IMR-90 (cell line): ENCODE results near the gene FNDC3B. TPM values are rescaled to one million over a fixed set of nuclear protein-coding genes. Genes with fewer than 3 reads are reported as not detected.

Experiments
- ATAC-seq: fragments of 200-7000 bp; cut with Tn5 transposase; 2 replicates; pipeline ENCODE4 v1.9.1; 2020; ENCODE audit warnings: low read depth, mild to moderate bottlenecking, moderate library complexity
- BruUV-seq: library from RNA; stranded (reverse); fragments of 400-500 nt; replicated peaks from 2 replicates; lab custom pipeline; 2021; lab: Mats Ljungman, UMichigan
- CTCF ChIA-PET: fragments of 300-600 bp; formaldehyde crosslinking; extraction: SDS; loops from one replicate; lab custom pipeline; 2021; ENCODE audit warnings: antibody characterized with exemption; lab: Yijun Ruan, JAX
- POLR2A ChIA-PET: fragments of 300-600 bp; sonication (Branson Sonifier 250); formaldehyde crosslinking; loops from one replicate; lab custom pipeline; 2022; ENCODE audit warnings: antibody characterized with exemption; ENCODE audit not compliant: unreplicated experiment; lab: Charles Lee
- DNase-seq: peaks from one replicate; pipeline ENCODE4 v3.0.0; 2013
- H2AFZ ChIP-seq: replicated peaks from 2 replicates; pipeline ENCODE3; 2013; ENCODE audit warnings: low read length, mild to moderate bottlenecking; ENCODE audit not compliant: poor library complexity
- H2AK5ac ChIP-seq: 2 replicates; pipeline ENCODE4 v1.6.1; 2013; ENCODE audit warnings: low read depth, low read length, inconsistent platforms
- H2AK9ac ChIP-seq: replicated peaks from 2 replicates; pipeline ENCODE3; 2013; ENCODE audit warnings: mild to moderate bottlenecking, low read depth, low read length, moderate library complexity; ENCODE audit not compliant: poor library complexity
- H2BK120ac ChIP-seq: 2 replicates; pipeline ENCODE4 v1.6.1; 2013; ENCODE audit warnings: low read depth, low read length, inconsistent platforms
- H2BK15ac ChIP-seq: 3 replicates; pipeline ENCODE4 v1.6.1; 2013; ENCODE audit warnings: low read depth, low read length, inconsistent platforms
- H2BK20ac ChIP-seq: 2 replicates; pipeline ENCODE4 v1.6.1; 2013; ENCODE audit warnings: low read depth, mild to moderate bottlenecking, inconsistent platforms, low read length, moderate library complexity
- H2BK5ac ChIP-seq: 2 replicates; pipeline ENCODE4 v1.6.1; 2013; ENCODE audit warnings: mild to moderate bottlenecking, low read depth, low read length, inconsistent platforms; ENCODE audit not compliant: poor library complexity, severe bottlenecking
- H3K14ac ChIP-seq: replicated peaks from 2 replicates; pipeline ENCODE4 v1.6.1; 2013; ENCODE audit warnings: low read depth, low read length, inconsistent platforms
- H3K18ac ChIP-seq: 2 replicates; pipeline ENCODE4 v1.6.1; 2013; ENCODE audit warnings: low read depth, low read length, control low read depth
- H3K23ac ChIP-seq: 2 replicates; pipeline ENCODE4 v1.6.1; 2013; ENCODE audit warnings: low read depth, low read length, inconsistent platforms
- H3K27ac ChIP-seq: 2 replicates; pipeline ENCODE4 v1.5.1; 2013; ENCODE audit warnings: mild to moderate bottlenecking, control low read depth, low read length; ENCODE audit not compliant: insufficient read depth
- H3K27me3 ChIP-seq: 2 replicates; pipeline ENCODE4 v1.6.1; 2013; ENCODE audit warnings: low read length; ENCODE audit not compliant: control insufficient read depth, insufficient read depth
- H3K36me3 ChIP-seq: 2 replicates; pipeline ENCODE4 v1.6.1; 2013; ENCODE audit warnings: low read length, mixed read lengths; ENCODE audit not compliant: control insufficient read depth, insufficient read depth
- H3K4ac ChIP-seq: 2 replicates; pipeline ENCODE4 v1.6.1; 2013; ENCODE audit warnings: low read depth, low read length, inconsistent platforms
- H3K4me1 ChIP-seq: 2 replicates; pipeline ENCODE4 v1.6.1; 2013; ENCODE audit warnings: low read length, mixed read lengths; ENCODE audit not compliant: control insufficient read depth, insufficient read depth
- H3K4me2 ChIP-seq: 2 replicates; pipeline ENCODE4 v1.6.1; 2013; ENCODE audit warnings: low read depth, mild to moderate bottlenecking, control low read depth, low read length, moderate library complexity
- H3K4me3 ChIP-seq: 2 replicates; pipeline ENCODE4 v1.5.1; 2013; ENCODE audit warnings: low read depth, mild to moderate bottlenecking, control low read depth, low read length, moderate library complexity; ENCODE audit not compliant: insufficient read depth
- H3K56ac ChIP-seq: 2 replicates; pipeline ENCODE4 v1.6.1; 2013; ENCODE audit warnings: low read length, inconsistent platforms; ENCODE audit not compliant: insufficient read depth; ENCODE audit errors: extremely low read depth
- H3K79me1 ChIP-seq, 2 experiments: 2 replicates each; pipeline ENCODE4 v1.6.1; 2013; ENCODE audit warnings: low read length in 2 of 2, inconsistent platforms in 1 of 2, low read depth in 1 of 2
- H3K9ac ChIP-seq: 2 replicates; pipeline ENCODE4 v1.6.1; 2013; ENCODE audit warnings: low read depth, low read length, control low read depth
- H3K9me1 ChIP-seq: 2 replicates; pipeline ENCODE4 v1.6.1; 2013; ENCODE audit warnings: low read length, inconsistent platforms; ENCODE audit not compliant: insufficient read depth
- H3K9me3 ChIP-seq: 2 replicates; pipeline ENCODE4 v1.6.1; 2013; ENCODE audit warnings: low read length; ENCODE audit not compliant: control insufficient read depth, insufficient read depth
- H4K20me1 ChIP-seq: 2 replicates; pipeline ENCODE4 v1.6.1; 2013; ENCODE audit warnings: low read length, inconsistent platforms; ENCODE audit not compliant: insufficient read depth
- H4K5ac ChIP-seq: 2 replicates; pipeline ENCODE4 v1.6.1; 2013; ENCODE audit warnings: mild to moderate bottlenecking, low read depth, low read length, control low read depth
- H4K8ac ChIP-seq, 2 experiments: 2 replicates each; pipeline ENCODE4 v1.6.1; 2013; ENCODE audit warnings: low read depth in 2 of 2, low read length in 2 of 2, control low read depth in 1 of 2, inconsistent platforms in 1 of 2
- H4K91ac ChIP-seq: 2 replicates; pipeline ENCODE4 v1.6.1; 2013; ENCODE audit warnings: low read depth, low read length, inconsistent platforms; ENCODE audit not compliant: insufficient read depth
- CHD1 ChIP-seq: IDR thresholded peaks from 2 replicates; pipeline ENCODE4 v1.6.1; 2012; ENCODE audit warnings: low read depth, low read length, improper control_type of control experiment
- FOS ChIP-seq: fragments of 150-350 bp; IDR thresholded peaks from 2 replicates; pipeline ENCODE4 v1.6.1; 2016; ENCODE audit warnings: low read depth, low read length
- MAFK ChIP-seq: IDR thresholded peaks from 2 replicates; pipeline ENCODE4 v1.6.1; 2012; ENCODE audit warnings: low read depth, low read length, improper control_type of control experiment
- NFE2L2 ChIP-seq: fragments of 150-350 bp; IDR thresholded peaks from 2 replicates; pipeline ENCODE4 v1.6.1; 2016; ENCODE audit warnings: low read depth, mild to moderate bottlenecking, low read length
- RFX5 ChIP-seq: IDR thresholded peaks from 2 replicates; pipeline ENCODE4 v1.8.0; 2012; ENCODE audit warnings: low read depth, mild to moderate bottlenecking, low read length, moderate library complexity
- SMC3 ChIP-seq: fragments of 150-350 bp; IDR thresholded peaks from 2 replicates; pipeline ENCODE4 v1.6.1; 2016; ENCODE audit warnings: low read depth, mild to moderate bottlenecking, antibody characterized with exemption, low read length, moderate library complexity
- WGBS, 2 experiments: methylation state at CpG; one replicate each; pipeline versions ENCODE4 v1.1.5 to v1.1.7; 2013; ENCODE audit warnings: missing lambda C conversion rate in 2 of 2; ENCODE audit not compliant: insufficient read length in 1 of 2; ENCODE audit errors: extremely low coverage in 2 of 2; 5-methylcytosine and 5-hydroxymethylcytosine counted together
- dilution Hi-C: fragments of 300-500 bp; cut with HindIII; formaldehyde crosslinking; loops from one replicate; pipeline ENCODE4 v1.14.3; 2018; ENCODE audit warnings: low sequenced_read_pairs; ENCODE audit not compliant: unreplicated experiment
- in situ Hi-C: fragments of 300-500 bp; cut with MboI; formaldehyde crosslinking; loops from 3 replicates; pipeline ENCODE4 v1.14.3; 2019; ENCODE audit warnings: low sequenced_read_pairs, inconsistent platforms, mixed read lengths
- intact Hi-C: fragments of 100-400 bp; cut with micrococcal nuclease; formaldehyde crosslinking; loops from 2 replicates; pipeline ENCODE4 v1.10.0; 2022
- polyA plus RNA-seq, 3 experiments: library from polyadenylated mRNA; depleted of rRNA; stranded (reverse); fragments of >200 nt; gene quantifications; 2 replicates each; pipeline ENCODE4 v1.2.3, GENCODE V29; 2012; ENCODE audit warnings: low replicate concordance in 1 of 3
- total RNA-seq: library from RNA; depleted of rRNA; stranded (reverse); fragments of >200 nt; gene quantifications from 2 replicates; pipeline ENCODE4 v1.2.3, GENCODE V29; 2012
- TF ChIP-seq, protein P1 (sequence below): fragments of 150-350 bp; IDR thresholded peaks from 2 replicates; pipeline ENCODE4 v1.6.1; 2017; ENCODE audit warnings: mild to moderate bottlenecking, antibody characterized with exemption, low read length, low read depth
- TF ChIP-seq, protein P2 (sequence below): fragments of 150-350 bp; IDR thresholded peaks from 2 replicates; pipeline ENCODE4 v1.6.1; 2016; ENCODE audit warnings: low read depth, mild to moderate bottlenecking, low read length, moderate library complexity, borderline replicate concordance
- TF ChIP-seq, protein P3 (sequence below): conservative IDR thresholded peaks from 2 replicates; pipeline ENCODE4 v1.5.1; 2012; ENCODE audit warnings: mild to moderate bottlenecking, low read depth, low read length, improper control_type of control experiment

Gene FNDC3B
- total and polyA plus RNA-seq, 2 of the 4 experiments (the other 2 are of a cell fraction) = 23.9 to 150 TPM

DNA sequence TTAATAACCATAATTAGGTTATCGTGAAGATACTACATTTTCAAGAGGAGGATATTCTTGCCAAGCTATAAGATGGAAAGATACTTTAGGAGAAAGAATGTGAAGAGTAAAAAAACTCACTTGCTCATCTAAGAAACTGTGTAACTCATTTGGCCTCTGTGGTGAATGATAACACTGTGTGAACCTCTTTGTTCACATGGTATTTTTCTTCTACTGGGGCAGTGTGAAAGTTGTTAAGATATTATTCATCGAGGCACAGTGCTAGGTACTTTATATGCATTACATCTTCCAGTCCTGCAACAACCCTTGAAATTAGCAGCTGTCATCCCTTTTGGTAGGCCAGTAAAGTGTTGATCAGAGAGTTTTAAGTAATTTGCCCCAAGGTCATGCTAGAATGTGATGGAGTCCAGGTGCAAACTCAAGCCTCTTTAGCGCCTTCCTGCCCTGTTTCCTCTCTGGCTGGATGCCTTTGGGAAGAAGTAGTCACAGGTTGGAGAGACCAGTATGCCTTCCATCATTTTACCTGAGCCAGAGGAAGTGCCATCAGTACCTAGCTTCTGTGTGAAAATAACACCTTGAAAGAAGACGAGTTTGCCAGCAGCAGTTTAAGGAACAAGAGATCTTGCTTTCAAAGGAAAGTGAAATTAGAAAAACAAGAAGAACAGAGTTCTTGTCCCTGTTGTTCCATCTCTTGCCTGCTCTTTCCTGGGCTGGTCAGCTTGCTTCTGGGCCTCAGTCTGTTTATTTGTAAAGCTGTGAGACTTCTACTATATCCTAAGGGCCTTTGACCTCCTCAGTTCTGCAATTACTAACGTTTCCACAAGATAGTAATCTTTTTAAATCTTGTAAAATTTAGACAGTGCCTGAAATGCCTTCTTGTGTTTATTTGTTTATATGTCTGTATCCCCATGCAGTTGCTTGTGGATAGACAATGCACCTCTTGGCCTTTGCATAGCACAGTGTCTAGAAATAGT is 179.3 kb downstream of the FNDC3B start:
- H2AFZ ChIP-seq = no peak overlapping the region
- no peak overlapping the region for H3K4me3 ChIP-seq
- no peaks in the 10 kb centered on the region for H3K9me3 ChIP-seq
- H3K56ac ChIP-seq = no peak overlapping the region
- no peak overlapping the region for H4K91ac ChIP-seq
- H3K9ac ChIP-seq = no peak overlapping the region
- H2BK120ac ChIP-seq = no peak overlapping the region
- peaks cover 90% of the 10 kb centered on the region for H4K20me1 ChIP-seq
- intact Hi-C loops (no loop called here), dilution Hi-C loops (no loop called here), in situ Hi-C loops (no loop called here)
- no peak overlapping the region for H2BK15ac ChIP-seq
- H4K8ac ChIP-seq = peak overlapping the region in 1 of 2 experiments; percentile 33; a peak in 1 of 4 replicates
- no peak overlapping the region for H3K18ac ChIP-seq
- H3K14ac ChIP-seq = peak overlapping the region; percentile 34; the same call in 1 of the 2 replicates
- peak overlapping the region; percentile 35 for H2AK5ac ChIP-seq
- WGBS, 2 experiments = 50% methylated on average over 1 of the region's 5 CpGs; no CpG with 5 or more reads in 1 of the 2 experiments
- no peak overlapping the region for H2BK20ac ChIP-seq
- peaks cover 29 to 89% of the 10 kb centered on the region in 2 experiments for H3K79me1 ChIP-seq
- no peak overlapping the region for H2BK5ac ChIP-seq
- peak; percentile 29 for DNase-seq
- peak overlapping the region; percentile 46; the same call in 1 of the 2 replicates for H3K4ac ChIP-seq
- peak; percentile 66 for ATAC-seq
- POLR2A ChIA-PET = no interaction called here
- TF ChIP-seq, protein P1, sequence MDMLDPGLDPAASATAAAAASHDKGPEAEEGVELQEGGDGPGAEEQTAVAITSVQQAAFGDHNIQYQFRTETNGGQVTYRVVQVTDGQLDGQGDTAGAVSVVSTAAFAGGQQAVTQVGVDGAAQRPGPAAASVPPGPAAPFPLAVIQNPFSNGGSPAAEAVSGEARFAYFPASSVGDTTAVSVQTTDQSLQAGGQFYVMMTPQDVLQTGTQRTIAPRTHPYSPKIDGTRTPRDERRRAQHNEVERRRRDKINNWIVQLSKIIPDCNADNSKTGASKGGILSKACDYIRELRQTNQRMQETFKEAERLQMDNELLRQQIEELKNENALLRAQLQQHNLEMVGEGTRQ = no peak
- no peak for TF ChIP-seq NFE2L2
- no peak for TF ChIP-seq SMC3
- TF ChIP-seq, protein P2, sequence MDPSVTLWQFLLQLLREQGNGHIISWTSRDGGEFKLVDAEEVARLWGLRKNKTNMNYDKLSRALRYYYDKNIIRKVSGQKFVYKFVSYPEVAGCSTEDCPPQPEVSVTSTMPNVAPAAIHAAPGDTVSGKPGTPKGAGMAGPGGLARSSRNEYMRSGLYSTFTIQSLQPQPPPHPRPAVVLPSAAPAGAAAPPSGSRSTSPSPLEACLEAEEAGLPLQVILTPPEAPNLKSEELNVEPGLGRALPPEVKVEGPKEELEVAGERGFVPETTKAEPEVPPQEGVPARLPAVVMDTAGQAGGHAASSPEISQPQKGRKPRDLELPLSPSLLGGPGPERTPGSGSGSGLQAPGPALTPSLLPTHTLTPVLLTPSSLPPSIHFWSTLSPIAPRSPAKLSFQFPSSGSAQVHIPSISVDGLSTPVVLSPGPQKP = no peak
- no peak for TF ChIP-seq MAFK
- TF ChIP-seq CHD1 = no peak
- no peak for TF ChIP-seq RFX5
- TF ChIP-seq FOS = no peak
- TF ChIP-seq, protein P3, sequence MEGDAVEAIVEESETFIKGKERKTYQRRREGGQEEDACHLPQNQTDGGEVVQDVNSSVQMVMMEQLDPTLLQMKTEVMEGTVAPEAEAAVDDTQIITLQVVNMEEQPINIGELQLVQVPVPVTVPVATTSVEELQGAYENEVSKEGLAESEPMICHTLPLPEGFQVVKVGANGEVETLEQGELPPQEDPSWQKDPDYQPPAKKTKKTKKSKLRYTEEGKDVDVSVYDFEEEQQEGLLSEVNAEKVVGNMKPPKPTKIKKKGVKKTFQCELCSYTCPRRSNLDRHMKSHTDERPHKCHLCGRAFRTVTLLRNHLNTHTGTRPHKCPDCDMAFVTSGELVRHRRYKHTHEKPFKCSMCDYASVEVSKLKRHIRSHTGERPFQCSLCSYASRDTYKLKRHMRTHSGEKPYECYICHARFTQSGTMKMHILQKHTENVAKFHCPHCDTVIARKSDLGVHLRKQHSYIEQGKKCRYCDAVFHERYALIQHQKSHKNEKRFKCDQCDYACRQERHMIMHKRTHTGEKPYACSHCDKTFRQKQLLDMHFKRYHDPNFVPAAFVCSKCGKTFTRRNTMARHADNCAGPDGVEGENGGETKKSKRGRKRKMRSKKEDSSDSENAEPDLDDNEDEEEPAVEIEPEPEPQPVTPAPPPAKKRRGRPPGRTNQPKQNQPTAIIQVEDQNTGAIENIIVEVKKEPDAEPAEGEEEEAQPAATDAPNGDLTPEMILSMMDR = no peak
- H4K5ac ChIP-seq = no peak overlapping the region
- H3K9me1 ChIP-seq = peaks cover 31% of the 10 kb centered on the region
- H2AK9ac ChIP-seq = no peak overlapping the region
- BruUV-seq = no TSS peak
- peaks cover 12% of the 10 kb centered on the region for H3K4me1 ChIP-seq
- CTCF ChIA-PET = interaction anchor here (1.0 kb wide), 1 partner anchor 53 kb away, joined by 3 read pairs; no protein-coding TSS in a partner anchor
- peak overlapping the region; percentile 54; the same call in 1 of the 2 replicates for H3K4me2 ChIP-seq
- no peak overlapping the region for H3K23ac ChIP-seq
- H3K27ac ChIP-seq = no peak overlapping the region
- H3K36me3 ChIP-seq = no peaks in the 10 kb centered on the region; the same call in none of the 2 replicates
- no peaks in the 10 kb centered on the region for H3K27me3 ChIP-seq
